ENCODE measurements around the gene PEX11G.

PEX11G gene

DNA sequence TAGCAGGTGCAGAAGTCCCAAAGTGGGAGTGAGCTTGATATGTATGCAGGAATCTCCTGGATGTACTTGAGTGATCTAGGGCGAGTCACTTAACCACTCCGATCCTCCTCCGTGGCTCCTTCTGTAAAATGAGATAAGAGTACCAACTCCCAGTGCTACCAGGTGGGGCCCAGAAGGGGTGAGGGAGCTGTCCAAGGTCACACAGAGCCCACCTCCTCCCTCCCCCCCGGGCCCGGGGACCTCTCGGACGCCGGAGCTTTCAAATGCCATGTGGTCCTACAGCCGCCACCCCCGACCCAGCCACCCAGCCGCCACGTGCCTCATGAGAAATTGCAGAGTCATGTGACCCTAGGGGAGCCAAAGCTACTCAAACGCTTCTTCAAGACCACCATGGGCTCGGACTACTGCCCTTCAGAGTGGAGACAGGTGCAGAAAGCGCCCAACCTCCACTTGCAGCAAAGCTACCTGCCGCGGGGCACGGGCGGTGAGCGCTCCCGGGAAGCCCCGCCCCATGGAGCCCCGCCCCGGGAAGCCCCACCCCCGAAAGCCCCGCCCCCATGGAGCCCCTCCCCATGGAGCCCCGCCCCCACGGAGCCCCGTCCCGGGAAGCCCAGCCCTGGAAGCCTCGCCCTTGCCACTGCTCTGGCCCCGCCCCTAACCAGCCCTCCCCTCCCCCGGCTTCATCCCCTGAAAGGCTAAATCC is 17.0 kb upstream of the PEX11G start:
- no peak for DNase-seq (ENCODE audit: low read depth, low spot score)
- TF ChIP-seq, protein P1, sequence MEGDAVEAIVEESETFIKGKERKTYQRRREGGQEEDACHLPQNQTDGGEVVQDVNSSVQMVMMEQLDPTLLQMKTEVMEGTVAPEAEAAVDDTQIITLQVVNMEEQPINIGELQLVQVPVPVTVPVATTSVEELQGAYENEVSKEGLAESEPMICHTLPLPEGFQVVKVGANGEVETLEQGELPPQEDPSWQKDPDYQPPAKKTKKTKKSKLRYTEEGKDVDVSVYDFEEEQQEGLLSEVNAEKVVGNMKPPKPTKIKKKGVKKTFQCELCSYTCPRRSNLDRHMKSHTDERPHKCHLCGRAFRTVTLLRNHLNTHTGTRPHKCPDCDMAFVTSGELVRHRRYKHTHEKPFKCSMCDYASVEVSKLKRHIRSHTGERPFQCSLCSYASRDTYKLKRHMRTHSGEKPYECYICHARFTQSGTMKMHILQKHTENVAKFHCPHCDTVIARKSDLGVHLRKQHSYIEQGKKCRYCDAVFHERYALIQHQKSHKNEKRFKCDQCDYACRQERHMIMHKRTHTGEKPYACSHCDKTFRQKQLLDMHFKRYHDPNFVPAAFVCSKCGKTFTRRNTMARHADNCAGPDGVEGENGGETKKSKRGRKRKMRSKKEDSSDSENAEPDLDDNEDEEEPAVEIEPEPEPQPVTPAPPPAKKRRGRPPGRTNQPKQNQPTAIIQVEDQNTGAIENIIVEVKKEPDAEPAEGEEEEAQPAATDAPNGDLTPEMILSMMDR (IDR thresholded peaks at IDR 0.05; ENCODE audit: low read depth, low read length), result no peak
- no peak overlapping the region for H3K4me3 ChIP-seq (ENCODE audit: low read depth, low read length)
- in situ Hi-C loops (cut with HindIII; ENCODE audit: low sequenced_read_pairs), result no loop called here

DNA sequence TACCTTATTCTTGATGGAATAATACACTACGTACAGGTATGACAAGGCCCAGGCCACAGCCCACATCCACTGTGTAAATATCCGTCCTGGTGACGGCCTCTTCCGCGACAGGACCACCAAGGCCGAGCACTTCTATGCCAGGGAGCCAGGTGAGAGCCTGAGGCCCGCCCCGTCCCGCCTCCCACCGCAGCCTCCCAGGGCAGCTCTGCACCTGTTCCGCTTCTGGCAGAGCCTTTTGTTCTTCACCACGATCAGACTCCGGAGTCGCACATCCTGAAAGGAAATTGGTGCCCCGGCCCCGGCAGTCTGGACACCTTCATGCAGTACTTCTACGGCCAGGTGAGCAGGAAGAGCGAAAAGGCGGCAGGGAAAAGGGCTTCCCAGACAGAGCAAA is 16.4 kb upstream of the PEX11G start:
- TF ChIP-seq, protein P1 (IDR thresholded peaks at IDR 0.05; ENCODE audit: low read depth, low read length), result no peak
- in situ Hi-C loops (cut with HindIII; ENCODE audit: low sequenced_read_pairs), result no loop called here

DNA sequence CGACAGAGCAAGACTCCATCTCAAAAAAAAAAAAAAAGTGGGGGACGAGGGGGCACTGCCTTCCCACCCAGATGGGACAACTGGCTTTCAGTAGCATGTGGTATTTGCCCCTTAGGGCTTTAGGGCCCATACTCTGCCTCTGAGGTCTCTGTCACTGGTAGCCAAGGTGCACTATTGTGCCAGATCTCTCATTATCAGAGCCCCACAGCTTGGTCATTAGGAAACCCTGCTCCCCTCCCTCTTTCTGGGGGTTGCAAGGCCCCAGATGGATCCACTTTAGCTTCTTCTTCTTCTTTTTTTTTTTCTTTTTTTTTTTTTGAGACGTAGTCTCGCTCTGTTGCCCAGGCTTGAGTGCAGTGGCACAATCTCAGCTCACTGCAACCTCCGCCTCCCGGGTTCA is 15.8 kb upstream of the PEX11G start:
- no peak for DNase-seq (ENCODE audit: low read depth, low spot score)
- no peak overlapping the region for H3K4me3 ChIP-seq (ENCODE audit: low read depth, low read length)
- in situ Hi-C loops (cut with HindIII; ENCODE audit: low sequenced_read_pairs), result no loop called here
- TF ChIP-seq, protein P1 (IDR thresholded peaks at IDR 0.05; ENCODE audit: low read depth, low read length), result no peak

More for the DNA sequence above, 16.4 kb upstream of the PEX11G start:
- H3K4me3 ChIP-seq (ENCODE audit: low read depth, low read length), result no peak overlapping the region
- no peak for DNase-seq (ENCODE audit: low read depth, low spot score)

DNA sequence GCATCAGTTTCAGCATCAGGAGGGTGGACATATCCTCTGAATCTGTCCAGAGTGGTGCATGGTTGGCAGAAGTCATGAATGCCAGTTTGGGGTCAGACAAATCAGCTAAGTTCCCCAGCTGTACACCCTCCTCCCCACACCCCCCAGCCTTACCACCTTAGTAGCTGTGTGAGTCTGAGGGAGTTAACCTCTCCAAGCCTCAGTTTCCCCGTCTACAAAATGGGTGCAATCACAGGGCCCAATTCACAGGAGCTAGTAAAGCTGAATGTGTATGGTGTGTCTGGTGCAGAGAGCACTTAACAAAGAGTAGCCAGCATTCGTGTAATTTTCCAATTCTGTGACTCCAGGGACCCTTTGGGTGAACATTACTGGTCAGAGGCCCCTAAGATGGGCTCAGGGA is 13.7 kb upstream of the PEX11G start:
- TF ChIP-seq, protein P1 (IDR thresholded peaks at IDR 0.05; ENCODE audit: low read depth, low read length), result no peak

DNA sequence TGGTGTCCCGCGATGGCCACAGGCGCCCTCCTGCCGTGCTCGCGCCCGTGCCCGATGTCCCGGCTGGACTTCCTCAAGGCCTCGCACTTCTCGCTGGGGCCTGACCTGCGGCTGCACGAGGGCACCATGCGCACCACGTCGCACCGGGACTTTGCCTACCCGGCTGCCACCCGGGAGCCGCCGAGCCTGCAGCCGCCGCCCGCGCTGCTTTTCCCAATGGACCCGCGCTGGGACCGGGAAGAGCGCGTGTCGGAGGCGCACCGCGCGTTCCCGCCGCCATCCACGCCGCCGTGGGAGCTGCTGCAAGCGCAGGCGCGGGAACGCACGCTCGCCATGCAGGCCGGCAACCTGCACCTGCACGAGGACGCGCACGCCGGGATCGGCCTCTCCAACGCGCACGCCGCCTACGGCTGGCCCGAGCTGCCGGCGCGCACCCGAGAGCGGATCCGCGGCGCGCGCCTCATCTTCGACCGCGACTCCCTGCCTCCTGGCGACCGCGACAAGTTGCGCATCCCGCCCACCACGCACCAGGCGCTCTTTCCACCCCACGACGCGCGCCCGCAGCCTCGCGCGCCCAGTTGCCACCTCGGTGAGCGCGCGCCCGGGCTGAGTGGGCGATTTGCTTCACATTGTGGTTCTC is 12.1 kb upstream of the PEX11G start:
- no peak overlapping the region for H3K4me3 ChIP-seq (ENCODE audit: low read depth, low read length)
- in situ Hi-C loops (cut with HindIII; ENCODE audit: low sequenced_read_pairs), result no loop called here
- TF ChIP-seq, protein P1 (IDR thresholded peaks at IDR 0.05; ENCODE audit: low read depth, low read length), result no peak
- no peak for DNase-seq (ENCODE audit: low read depth, low spot score)

More for the DNA sequence above, 13.7 kb upstream of the PEX11G start:
- in situ Hi-C loops (cut with HindIII; ENCODE audit: low sequenced_read_pairs), result no loop called here
- H3K4me3 ChIP-seq (ENCODE audit: low read depth, low read length), result no peak overlapping the region
- DNase-seq (ENCODE audit: low read depth, low spot score), result no peak

DNA sequence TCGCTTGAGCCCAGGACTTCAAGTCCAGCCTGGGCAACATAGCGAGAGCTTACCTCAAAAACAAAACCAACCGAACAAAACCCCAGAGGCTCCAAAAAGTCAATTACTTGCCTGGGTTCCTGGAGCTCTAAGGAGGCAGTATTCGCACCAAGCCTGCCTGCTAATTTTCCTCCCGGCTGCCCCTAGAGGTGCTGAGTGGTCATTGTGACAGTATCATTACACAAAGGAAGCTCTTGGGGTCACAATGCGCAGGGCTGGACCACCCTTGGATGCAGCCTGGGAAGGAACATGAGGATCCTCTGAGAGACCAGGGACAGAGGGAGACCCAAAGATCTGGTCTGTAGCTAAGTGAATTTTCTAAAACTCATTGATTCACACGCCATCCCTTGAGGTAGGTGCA is 8.5 kb upstream of the PEX11G start:
- no peak for DNase-seq (ENCODE audit: low read depth, low spot score)
- in situ Hi-C loops (cut with HindIII; ENCODE audit: low sequenced_read_pairs), result no loop called here
- TF ChIP-seq, protein P1 (IDR thresholded peaks at IDR 0.05; ENCODE audit: low read depth, low read length), result peak; percentile 54
- H3K4me3 ChIP-seq (ENCODE audit: low read depth, low read length), result no peak overlapping the region

Data from astrocyte of the spinal cord (primary cell).